HepG2 (cell line): ENCODE measurements around the gene PTPN14. TPM values are rescaled to one million over a fixed set of nuclear protein-coding genes. Genes with fewer than 3 reads are reported as not detected.
A peak's percentile ranks its signal among the peaks of the same experiment; 100 is the strongest.

Experiments
- ATAC-seq: fragments of 200-7000 bp; cut with Tn5 transposase; 3 replicates; pipeline ENCODE4 v1.9.1; 2020; ENCODE audit warnings: mild to moderate bottlenecking, moderate library complexity
- BruUV-seq: library from RNA; stranded (reverse); fragments of 400-500 nt; replicated peaks from 2 replicates; lab custom pipeline; 2021; lab: Mats Ljungman, UMichigan
- CTCF ChIA-PET: fragments of 300-600 bp; formaldehyde crosslinking; extraction: SDS; loops from one replicate; lab custom pipeline; 2021; ENCODE audit warnings: low total read pairs, inconsistent platforms, low intra/inter-chr PET ratio; lab: Yijun Ruan, JAX
- POLR2A ChIA-PET: fragments of 350-600 bp; sonication (Branson Sonifier 250); formaldehyde crosslinking; loops from one replicate; lab custom pipeline; 2020; ENCODE audit warnings: antibody characterized with exemption, inconsistent platforms; lab: Yijun Ruan, JAX
- DNase-seq: peaks from one replicate; pipeline ENCODE4 v3.0.0-alpha.2; 2015; ENCODE audit warnings: low spot score
- FAIRE-seq: peaks from 3 replicates; lab custom pipeline; 2011; peaks lifted over from hg19 to GRCh38; lab: Jason Lieb, UNC
- H2AFZ ChIP-seq: one replicate; pipeline ENCODE4 v1.6.1; 2011; ENCODE audit warnings: low read length, inconsistent platforms
- H3K27ac ChIP-seq: fragments of 300-600 bp; 3 replicates; pipeline ENCODE4 v1.8.0; 2011; ENCODE audit warnings: mixed run types, mild to moderate bottlenecking, mixed read lengths, low read length, inconsistent platforms; ENCODE audit not compliant: insufficient read depth; ENCODE audit errors: extremely low read length
- H3K27me3 ChIP-seq, 2 experiments: fragments of 200-600 bp in 1 of 2; 2 replicates in 1 of 2; 3 replicates in 1 of 2; pipeline versions ENCODE4 v1.6.0 to v1.8.0; 2011; ENCODE audit warnings: low read length in 2 of 2, mild to moderate bottlenecking in 2 of 2, moderate library complexity in 2 of 2, inconsistent platforms in 1 of 2; ENCODE audit not compliant: insufficient read depth in 2 of 2, control insufficient read depth in 1 of 2
- H3K36me3 ChIP-seq, 2 experiments: fragments of 200-600 bp in 1 of 2; replicated peaks in 1 of 2; 2 replicates in 1 of 2; 3 replicates in 1 of 2; pipeline versions ENCODE4 v1.5.1 to v1.8.0; 2011; ENCODE audit warnings: low read length in 2 of 2, inconsistent platforms in 1 of 2; ENCODE audit not compliant: insufficient read depth in 2 of 2, control insufficient read depth in 1 of 2
- H3K4me1 ChIP-seq: 2 replicates; pipeline ENCODE4 v1.5.1; 2012; ENCODE audit warnings: low read length, inconsistent platforms; ENCODE audit not compliant: insufficient read depth
- H3K4me2 ChIP-seq: 2 replicates; pipeline ENCODE4 v1.6.0; 2011; ENCODE audit warnings: low read depth, low read length, inconsistent platforms
- H3K4me3 ChIP-seq, 3 experiments: fragments of 200-600 bp in 1 of 3; sonication (generic), shearing (Covaris generic) in 1 of 3; replicated peaks in 1 of 3; 2 replicates each; pipeline ENCODE4 v1.5.1; 2011 to 2016; ENCODE audit warnings: low read length in 3 of 3, inconsistent platforms in 2 of 3, low read depth in 2 of 3, mild to moderate bottlenecking in 2 of 3, control low read depth in 1 of 3, mixed read lengths in 1 of 3; ENCODE audit not compliant: insufficient read depth in 1 of 3
- H3K79me2 ChIP-seq: one replicate; pipeline ENCODE4 v1.6.1; 2011; ENCODE audit warnings: low read length, inconsistent platforms; ENCODE audit not compliant: insufficient read depth
- H3K9ac ChIP-seq: 2 replicates; pipeline ENCODE4 v1.6.0; 2011; ENCODE audit warnings: mild to moderate bottlenecking, low read depth, low read length, inconsistent platforms; ENCODE audit not compliant: insufficient read depth
- H3K9me3 ChIP-seq: 2 replicates; pipeline ENCODE4 v1.5.1; 2012; ENCODE audit warnings: mild to moderate bottlenecking, low read length
- H4K20me1 ChIP-seq: 2 replicates; pipeline ENCODE4 v1.6.0; 2011; ENCODE audit warnings: inconsistent platforms, mild to moderate bottlenecking, low read length, moderate library complexity; ENCODE audit not compliant: insufficient read depth
- LCORL ChIP-seq, 2 experiments: fragments of 450-650 bp in 1 of 2; sonication (generic) in 1 of 2; formaldehyde crosslinking in 1 of 2; IDR thresholded peaks; 2 replicates each; pipeline versions ENCODE4 v1.5.0 to v1.6.1; 2017 to 2020; ENCODE audit warnings: antibody characterized with exemption in 1 of 2, missing genetic modification reagents in 1 of 2
- MLLT10 ChIP-seq: sonication (generic); formaldehyde crosslinking; IDR thresholded peaks from 2 replicates; pipeline ENCODE4 v1.4.0; 2020; ENCODE audit warnings: missing genetic modification reagents
- MXD4 ChIP-seq: IDR thresholded peaks from 2 replicates; pipeline ENCODE4 v1.6.1; 2016; ENCODE audit warnings: mild to moderate bottlenecking, missing biosample characterization, missing genetic modification reagents
- RFXAP ChIP-seq: sonication (generic); formaldehyde crosslinking; IDR thresholded peaks from 2 replicates; pipeline ENCODE4 v1.4.0; 2020; ENCODE audit warnings: missing genetic modification reagents, borderline replicate concordance
- SKIL ChIP-seq: sonication (generic); formaldehyde crosslinking; IDR thresholded peaks from 2 replicates; pipeline ENCODE4 v1.8.0; 2022; ENCODE audit warnings: missing genetic modification reagents, mild to moderate bottlenecking, moderate library complexity, borderline replicate concordance
- ZBTB37 ChIP-seq: sonication (generic); formaldehyde crosslinking; IDR thresholded peaks from 2 replicates; pipeline ENCODE4 v1.4.0; 2020; ENCODE audit warnings: mild to moderate bottlenecking, missing genetic modification reagents
- ZNF484 ChIP-seq: sonication (generic); formaldehyde crosslinking; IDR thresholded peaks from 2 replicates; pipeline ENCODE4 v1.5.1; 2020; ENCODE audit warnings: mild to moderate bottlenecking, low read depth, missing genetic modification reagents, borderline replicate concordance
- ZNF549 ChIP-seq: sonication (generic); formaldehyde crosslinking; IDR thresholded peaks from 2 replicates; pipeline ENCODE4 v1.5.0; 2020; ENCODE audit warnings: missing genetic modification reagents
- ZNF746 ChIP-seq: sonication (generic); formaldehyde crosslinking; IDR thresholded peaks from 2 replicates; pipeline ENCODE4 v1.8.0; 2022; ENCODE audit warnings: mild to moderate bottlenecking, missing genetic modification reagents
- WGBS: methylation state at CpG from one replicate; pipeline ENCODE4 v1.1.6; 2017; ENCODE audit warnings: low lambda C conversion rate; 5-methylcytosine and 5-hydroxymethylcytosine counted together
- in situ Hi-C: cut with HindIII; loops from 2 replicates; pipeline ENCODE4 v1.10.0; 2017; ENCODE audit warnings: low pct_unique_long_range_greater_than_20kb; ENCODE audit not compliant: extremely low pct_ligation_motif_present
- intact Hi-C: fragments of 100-400 bp; cut with micrococcal nuclease; formaldehyde crosslinking; loops from one replicate; pipeline ENCODE4 v1.10.0; 2022; ENCODE audit not compliant: unreplicated experiment
- polyA plus RNA-seq, 8 experiments: library from polyadenylated mRNA; depleted of rRNA in 3 of 8; stranded (reverse) in 7 of 8; unstranded in 1 of 8; fragments of >200 nt; fragmentation: Illumina TruSeq in 4 of 8; extraction: Trizol in 4 of 8; gene quantifications; 2 replicates each; pipeline versions ENCODE4 v1.2.1 to v1.2.3, GENCODE V29; 2011 to 2016; ENCODE audit warnings: low read depth in 4 of 8, missing spikeins in 1 of 8, mixed read lengths in 1 of 8; ENCODE audit not compliant: insufficient read depth in 1 of 8
- total RNA-seq, 5 experiments: library from RNA; depleted of rRNA; stranded (reverse); fragments of >200 nt; fragmentation: Illumina TruSeq; extraction: Trizol; gene quantifications; 2 replicates each; pipeline ENCODE4 v1.2.3, GENCODE V29; 2016; ENCODE audit warnings: low read depth in 1 of 5
- TF ChIP-seq, protein P1 (sequence below): sonication (generic); formaldehyde crosslinking; IDR thresholded peaks from 2 replicates; pipeline ENCODE4 v1.4.0; 2020; ENCODE audit warnings: mild to moderate bottlenecking, missing genetic modification reagents

Gene PTPN14
- total and polyA plus RNA-seq, 2 of the 13 experiments (the other 11 are each of a cell fraction or from before 2014, with no cell fraction given): 3.9 to 4.7 TPM

GRCh38 chr1:214587165-214587564 lies 35.8 kb upstream of the PTPN14 start:
- intact Hi-C loops (loop anchor here (5.0 to 10.0 kb wide), 2 partner anchors 325 to 372 kb away; no protein-coding TSS in a partner anchor), in situ Hi-C loops (loop anchor here (5.0 to 10.0 kb wide), 3 partner anchors 195 to 372 kb away; no protein-coding TSS in a partner anchor)
- H3K27ac ChIP-seq: no peak overlapping the region
- H3K9me3 ChIP-seq: no peaks in the 10 kb centered on the region
- no peaks in the 10 kb centered on the region for H4K20me1 ChIP-seq
- H3K27me3 ChIP-seq: peaks cover 2 to 4% of the 10 kb centered on the region in 2 experiments; a peak in 1 of 5 replicates
- no TSS peak for BruUV-seq
- H3K9ac ChIP-seq: no peak overlapping the region
- H3K79me2 ChIP-seq: no peaks in the 10 kb centered on the region
- H3K36me3 ChIP-seq: no peaks in the 10 kb centered on the region
- H3K4me1 ChIP-seq: no peaks in the 10 kb centered on the region
- ChIA-PET CTCF (no interaction called here), POLR2A (no interaction called here)
- H3K4me2 ChIP-seq: no peak overlapping the region
- no peak overlapping the region for H2AFZ ChIP-seq
- DNase-seq (no peak), FAIRE-seq (no peak), ATAC-seq (no peak)
- no peak overlapping the region for H3K4me3 ChIP-seq
- WGBS: 22% methylated on average over 5 of the region's 5 CpGs
- no peak for TF ChIP-seq MLLT10 (CRISPR knock-in tag)
- peak; percentile 86 for TF ChIP-seq LCORL (IDR thresholded peaks at IDR 0.05)
- no peak for TF ChIP-seq LCORL (CRISPR knock-in tag; IDR thresholded peaks at IDR 0.05)

GRCh38 chr1:214586621-214587020 lies 35.2 kb upstream of the PTPN14 start:
- no peak for ATAC-seq
- ChIA-PET POLR2A (no interaction called here), CTCF (no interaction called here)
- no TSS peak for BruUV-seq
- in situ Hi-C loops (loop anchor here (5.0 to 10.0 kb wide), 3 partner anchors 194 to 372 kb away; no protein-coding TSS in a partner anchor), intact Hi-C loops (loop anchor here (5.0 to 10.0 kb wide), 2 partner anchors 324 to 372 kb away; no protein-coding TSS in a partner anchor)
- no peaks in the 10 kb centered on the region for H3K4me1 ChIP-seq
- no peaks in the 10 kb centered on the region for H3K79me2 ChIP-seq
- no peak overlapping the region for H3K4me2 ChIP-seq
- FAIRE-seq: no peak
- H3K4me3 ChIP-seq: no peak overlapping the region
- WGBS: 11% methylated on average over 3 of the region's 3 CpGs
- H4K20me1 ChIP-seq: no peaks in the 10 kb centered on the region
- peaks cover 2 to 4% of the 10 kb centered on the region in 2 experiments; a peak in 1 of 5 replicates for H3K27me3 ChIP-seq
- H3K9me3 ChIP-seq: no peaks in the 10 kb centered on the region
- H3K27ac ChIP-seq: no peak overlapping the region
- H3K9ac ChIP-seq: no peak overlapping the region
- no peak overlapping the region for H2AFZ ChIP-seq
- no peaks in the 10 kb centered on the region for H3K36me3 ChIP-seq
- DNase-seq: no peak
- TF ChIP-seq ZBTB37 (no peak), MXD4 (CRISPR knock-in tag) (no peak), SKIL (CRISPR knock-in tag) (no peak), RFXAP (CRISPR knock-in tag) (no peak), ZNF484 (CRISPR knock-in tag) (no peak), ZNF746 (no peak), ZNF549 (CRISPR knock-in tag) (no peak)
- TF ChIP-seq, protein P1, sequence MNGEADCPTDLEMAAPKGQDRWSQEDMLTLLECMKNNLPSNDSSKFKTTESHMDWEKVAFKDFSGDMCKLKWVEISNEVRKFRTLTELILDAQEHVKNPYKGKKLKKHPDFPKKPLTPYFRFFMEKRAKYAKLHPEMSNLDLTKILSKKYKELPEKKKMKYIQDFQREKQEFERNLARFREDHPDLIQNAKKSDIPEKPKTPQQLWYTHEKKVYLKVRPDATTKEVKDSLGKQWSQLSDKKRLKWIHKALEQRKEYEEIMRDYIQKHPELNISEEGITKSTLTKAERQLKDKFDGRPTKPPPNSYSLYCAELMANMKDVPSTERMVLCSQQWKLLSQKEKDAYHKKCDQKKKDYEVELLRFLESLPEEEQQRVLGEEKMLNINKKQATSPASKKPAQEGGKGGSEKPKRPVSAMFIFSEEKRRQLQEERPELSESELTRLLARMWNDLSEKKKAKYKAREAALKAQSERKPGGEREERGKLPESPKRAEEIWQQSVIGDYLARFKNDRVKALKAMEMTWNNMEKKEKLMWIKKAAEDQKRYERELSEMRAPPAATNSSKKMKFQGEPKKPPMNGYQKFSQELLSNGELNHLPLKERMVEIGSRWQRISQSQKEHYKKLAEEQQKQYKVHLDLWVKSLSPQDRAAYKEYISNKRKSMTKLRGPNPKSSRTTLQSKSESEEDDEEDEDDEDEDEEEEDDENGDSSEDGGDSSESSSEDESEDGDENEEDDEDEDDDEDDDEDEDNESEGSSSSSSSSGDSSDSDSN (CRISPR knock-in tag): no peak
